Epithelial cell of esophagus (primary cell): Measurements from ENCODE around the gene COMMD1.

ENCODE experiments used
- DNase-seq: peaks from one replicate; pipeline ENCODE4 v3.0.0; 2010; ENCODE audit warnings: low read depth
- H3K4me3 ChIP-seq: 2 replicates; pipeline ENCODE4 v1.5.1; 2011; ENCODE audit warnings: mild to moderate bottlenecking, low read length, control low read depth
- TF ChIP-seq, protein P1 (sequence below): IDR thresholded peaks from 2 replicates; pipeline ENCODE4 v1.5.1; 2011; ENCODE audit warnings: low read depth, mild to moderate bottlenecking, low read length, control low read depth, inconsistent platforms; ENCODE audit not compliant: insufficient read depth; ENCODE audit errors: missing control alignments

The COMMD1 gene

DNA sequence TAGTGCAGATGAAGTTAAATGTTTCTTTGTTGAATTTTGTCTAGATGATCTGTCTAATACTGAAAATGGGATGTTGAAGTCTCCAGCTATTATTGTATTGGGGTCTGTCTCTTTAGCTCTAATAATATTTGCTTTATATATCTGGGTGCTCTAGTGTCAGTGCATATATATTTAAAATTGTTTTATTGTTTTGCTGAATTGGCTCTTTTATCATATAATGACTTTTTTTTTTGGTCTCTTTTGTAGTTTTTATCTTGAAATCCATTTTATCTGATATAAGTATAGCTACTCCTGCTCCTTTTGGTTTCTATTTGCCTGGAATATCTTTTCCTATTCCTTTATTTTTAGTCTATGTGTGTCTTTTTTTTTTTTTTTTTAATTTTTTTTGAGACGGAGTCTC lies 79.2 kb downstream of the COMMD1 start:
- TF ChIP-seq, protein P1, sequence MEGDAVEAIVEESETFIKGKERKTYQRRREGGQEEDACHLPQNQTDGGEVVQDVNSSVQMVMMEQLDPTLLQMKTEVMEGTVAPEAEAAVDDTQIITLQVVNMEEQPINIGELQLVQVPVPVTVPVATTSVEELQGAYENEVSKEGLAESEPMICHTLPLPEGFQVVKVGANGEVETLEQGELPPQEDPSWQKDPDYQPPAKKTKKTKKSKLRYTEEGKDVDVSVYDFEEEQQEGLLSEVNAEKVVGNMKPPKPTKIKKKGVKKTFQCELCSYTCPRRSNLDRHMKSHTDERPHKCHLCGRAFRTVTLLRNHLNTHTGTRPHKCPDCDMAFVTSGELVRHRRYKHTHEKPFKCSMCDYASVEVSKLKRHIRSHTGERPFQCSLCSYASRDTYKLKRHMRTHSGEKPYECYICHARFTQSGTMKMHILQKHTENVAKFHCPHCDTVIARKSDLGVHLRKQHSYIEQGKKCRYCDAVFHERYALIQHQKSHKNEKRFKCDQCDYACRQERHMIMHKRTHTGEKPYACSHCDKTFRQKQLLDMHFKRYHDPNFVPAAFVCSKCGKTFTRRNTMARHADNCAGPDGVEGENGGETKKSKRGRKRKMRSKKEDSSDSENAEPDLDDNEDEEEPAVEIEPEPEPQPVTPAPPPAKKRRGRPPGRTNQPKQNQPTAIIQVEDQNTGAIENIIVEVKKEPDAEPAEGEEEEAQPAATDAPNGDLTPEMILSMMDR: no peak
- no peak for DNase-seq
- H3K4me3 ChIP-seq: no peak overlapping the region

DNA sequence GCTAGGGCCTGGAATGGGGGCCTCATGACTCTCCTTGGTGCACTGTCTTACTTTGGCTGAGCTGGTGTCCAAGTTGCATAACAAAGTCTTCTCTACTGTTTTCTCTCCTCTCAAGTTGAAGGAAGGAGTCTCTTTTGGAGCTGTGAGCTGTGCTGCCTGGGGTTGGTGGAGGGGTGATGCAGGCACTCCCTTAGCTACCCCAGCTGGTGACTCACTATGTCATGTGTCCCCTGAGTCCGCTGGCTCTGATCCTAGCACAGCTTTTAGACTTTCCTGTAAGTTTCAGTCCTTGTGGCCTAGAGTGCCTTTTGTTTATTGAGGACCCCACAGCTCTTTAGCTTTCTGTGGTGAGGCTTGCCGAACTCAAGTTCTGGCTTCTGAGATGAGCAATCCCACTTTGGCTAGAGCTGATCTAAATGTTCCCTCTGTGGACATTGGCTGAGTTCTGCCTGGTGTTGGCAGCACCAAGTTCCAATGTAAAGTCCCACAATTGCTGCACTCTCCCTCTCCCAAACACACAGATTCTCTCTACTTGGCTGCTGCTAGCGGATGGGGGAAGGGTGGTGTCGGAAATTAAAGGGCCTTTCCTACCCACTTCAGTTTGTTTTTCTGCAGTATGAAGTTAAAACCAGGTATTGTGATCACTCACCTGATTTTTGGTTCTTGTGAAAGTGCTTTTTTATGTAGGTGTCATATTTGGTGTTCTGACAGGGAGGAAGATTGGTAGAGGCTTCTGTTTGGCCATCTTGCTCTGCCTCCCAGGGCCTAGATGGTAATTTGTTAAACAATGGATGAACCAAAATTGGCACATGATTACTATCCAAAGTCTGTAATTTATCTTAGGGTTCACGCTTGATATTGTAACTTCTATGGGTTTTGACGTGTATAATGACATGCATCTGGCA lies 83.2 kb downstream of the COMMD1 start:
- TF ChIP-seq, protein P1: no peak
- peak; percentile 14 for DNase-seq

DNA sequence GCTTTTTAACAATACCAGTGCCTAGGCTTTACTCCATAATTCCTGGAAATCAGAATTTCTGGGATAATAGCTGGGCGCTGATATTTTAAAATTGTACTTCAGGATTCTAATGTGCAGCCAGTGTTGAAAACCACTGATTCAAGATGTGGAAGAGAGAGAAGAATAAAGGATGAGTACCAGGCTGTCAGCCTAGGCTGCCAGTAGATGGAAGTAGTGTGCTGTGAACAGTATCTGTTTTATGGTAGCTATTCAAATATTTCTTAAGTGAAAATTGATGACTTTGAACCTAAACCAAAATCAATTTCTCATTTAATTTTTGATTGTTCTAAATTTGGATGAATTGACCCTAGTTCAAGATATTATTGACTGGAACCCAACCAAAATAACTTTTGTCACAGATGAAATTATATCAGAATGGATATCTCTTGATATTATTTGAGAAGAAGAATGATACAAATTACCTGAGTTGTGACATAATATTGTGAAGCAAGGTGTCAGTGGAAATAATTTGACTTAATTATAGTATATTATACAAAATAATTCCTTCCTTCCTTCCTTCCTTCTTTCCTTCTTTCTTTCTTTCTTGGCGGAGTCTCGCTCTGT lies 88.0 kb downstream of the COMMD1 start:
- TF ChIP-seq, protein P1: peak; percentile 87
- DNase-seq: peak; percentile 67
- H3K4me3 ChIP-seq: no peak overlapping the region

More for the DNA sequence above, 83.2 kb downstream of the COMMD1 start:
- no peak overlapping the region for H3K4me3 ChIP-seq

DNA sequence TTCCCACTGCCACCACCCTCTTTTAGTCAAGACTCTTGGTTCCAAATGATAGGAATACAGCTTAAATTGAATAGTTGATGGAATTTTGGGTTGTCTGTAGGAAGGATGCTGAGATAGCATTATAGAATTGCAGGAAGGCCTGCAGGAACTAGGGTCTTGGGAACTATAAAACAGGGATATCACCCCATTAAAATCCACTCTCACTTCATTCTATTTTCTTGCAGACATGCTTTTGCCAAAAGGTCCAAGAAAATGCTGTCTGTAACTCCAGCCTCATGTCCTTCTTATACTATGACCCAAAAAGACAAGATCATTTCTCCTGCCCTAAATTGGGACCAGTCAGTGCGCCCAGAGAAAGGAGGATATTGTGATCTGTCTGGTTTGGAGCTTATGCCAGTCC lies 89.1 kb downstream of the COMMD1 start:
- H3K4me3 ChIP-seq: no peak overlapping the region
- DNase-seq: no peak
- TF ChIP-seq, protein P1: no peak

DNA sequence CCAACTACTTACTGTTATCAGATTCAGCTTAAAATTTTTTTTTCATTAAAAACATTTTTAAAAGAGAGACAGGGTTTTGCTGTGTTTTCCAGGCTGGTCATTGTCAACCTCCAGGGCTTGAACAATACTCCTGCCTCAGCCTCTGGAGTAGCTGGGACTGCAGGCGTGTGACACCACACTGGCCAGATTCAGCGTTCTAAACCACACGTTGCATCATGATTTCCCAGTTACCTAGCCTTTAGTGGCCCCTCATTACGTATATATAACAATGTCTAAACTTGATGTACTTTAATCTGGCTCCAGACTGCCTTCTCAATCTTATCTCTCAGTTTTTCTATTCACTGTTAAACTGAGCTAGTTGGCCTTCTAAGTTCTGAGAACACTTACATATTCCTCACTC lies 89.6 kb downstream of the COMMD1 start:
- TF ChIP-seq, protein P1: no peak
- DNase-seq: no peak
- H3K4me3 ChIP-seq: no peak overlapping the region

DNA sequence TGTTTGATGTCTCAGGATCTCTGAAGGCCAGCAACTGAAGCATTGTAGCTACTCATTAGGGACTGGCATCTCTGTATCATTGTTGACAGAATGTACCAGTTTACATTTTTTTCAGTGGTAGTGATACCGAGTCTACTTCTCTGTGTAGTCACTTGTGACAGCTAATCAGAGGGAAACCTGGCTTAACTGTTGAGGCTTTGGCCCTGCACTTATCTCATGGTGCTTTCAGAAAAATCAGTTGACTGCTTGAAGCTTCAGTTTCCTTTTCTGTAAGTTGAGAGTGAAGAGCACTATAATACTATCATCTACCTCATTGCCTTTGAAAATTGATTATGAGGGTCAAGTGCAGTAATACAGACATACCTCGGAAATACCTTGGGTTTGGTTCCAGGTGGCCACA lies 90.0 kb downstream of the COMMD1 start:
- no peak for DNase-seq
- TF ChIP-seq, protein P1: no peak
- H3K4me3 ChIP-seq: no peak overlapping the region
